Stimulated activated effector memory CD8-positive, alpha-beta T cell treated with anti-CD3 and anti-CD28 coated beads, Interleukin-12 subunit alpha, Interleukin-12 subunit beta, amount 100 ng/mL, for 72 hours (primary cell): ENCODE data around the gene PRICKLE2.

Experiments
- ATAC-seq: fragments of 150-1000 bp; cut with Tn5 transposase; 2 replicates; pipeline ENCODE4 v1.10.0; 2021
- DNase-seq, 2 donors: peaks; one replicate each; pipeline ENCODE4 v3.0.0; 2021 to 2022; ENCODE audit warnings: low spot score in 2 of 2
- H3K27ac Mint-ChIP-seq: one replicate; pipeline ENCODE4 v1.8.0; 2022; ENCODE audit warnings: mild to moderate bottlenecking, mixed read lengths
- H3K36me3 Mint-ChIP-seq: one replicate; pipeline ENCODE4 v1.8.0; 2022; ENCODE audit warnings: mild to moderate bottlenecking, mixed read lengths
- H3K4me1 Mint-ChIP-seq: one replicate; pipeline ENCODE4 v1.8.0; 2022; ENCODE audit warnings: mixed read lengths
- H3K4me3 Mint-ChIP-seq: one replicate; pipeline ENCODE4 v1.8.0; 2022; ENCODE audit warnings: mild to moderate bottlenecking, mixed read lengths
- H3K9me3 Mint-ChIP-seq: one replicate; pipeline ENCODE4 v1.8.0; 2022; ENCODE audit warnings: mixed read lengths

Gene PRICKLE2

GRCh38 chr3:64063983-64064438, 161.3 kb downstream of the PRICKLE2 start:
- H3K36me3 Mint-ChIP-seq, result no peaks in the 10 kb centered on the region
- H3K4me1 Mint-ChIP-seq, result no peaks in the 10 kb centered on the region
- no peak overlapping the region for H3K4me3 Mint-ChIP-seq
- ATAC-seq (no peak), DNase-seq (no peak)
- H3K27ac Mint-ChIP-seq, result no peak overlapping the region
- H3K9me3 Mint-ChIP-seq, result no peaks in the 10 kb centered on the region

GRCh38 chr3:64063207-64063982, 161.9 kb downstream of the PRICKLE2 start:
- no peak overlapping the region for H3K27ac Mint-ChIP-seq
- ATAC-seq, result no peak
- no peak for DNase-seq
- no peaks in the 10 kb centered on the region for H3K4me1 Mint-ChIP-seq
- no peak overlapping the region for H3K4me3 Mint-ChIP-seq
- no peaks in the 10 kb centered on the region for H3K9me3 Mint-ChIP-seq
- no peaks in the 10 kb centered on the region for H3K36me3 Mint-ChIP-seq

GRCh38 chr3:64061628-64062027, 163.6 kb downstream of the PRICKLE2 start:
- Mint-ChIP-seq H3K4me1 (no peaks in the 10 kb centered on the region), H3K27ac (no peak overlapping the region), H3K4me3 (no peak overlapping the region), H3K9me3 (no peaks in the 10 kb centered on the region), H3K36me3 (no peaks in the 10 kb centered on the region)
- DNase-seq (no peak), ATAC-seq (no peak)

GRCh38 chr3:64059484-64060175, 165.6 kb downstream of the PRICKLE2 start:
- no peaks in the 10 kb centered on the region for H3K36me3 Mint-ChIP-seq
- DNase-seq (no peak), ATAC-seq (no peak)

DNA sequence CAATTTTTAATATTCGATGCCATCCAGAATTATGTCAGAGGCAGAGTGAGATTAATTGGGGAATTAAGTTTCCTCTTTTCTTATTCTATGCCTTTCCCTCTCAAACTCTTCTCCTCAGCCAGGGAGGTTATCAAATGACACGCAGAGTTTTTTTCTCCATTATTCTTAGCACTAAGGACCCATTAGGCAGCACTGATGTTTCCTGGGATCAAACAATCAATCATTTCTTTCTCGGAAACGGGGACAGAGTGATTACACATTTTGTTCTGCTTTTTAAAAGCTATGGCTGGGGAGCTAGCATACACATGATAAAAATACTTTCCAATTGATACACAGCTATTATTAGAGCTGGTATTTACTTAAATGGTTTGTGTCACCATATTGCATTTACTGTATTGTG, 166.7 kb downstream of the PRICKLE2 start:
- Mint-ChIP-seq H3K27ac (no peak overlapping the region), H3K36me3 (no peaks in the 10 kb centered on the region), H3K9me3 (no peaks in the 10 kb centered on the region), H3K4me3 (no peak overlapping the region), H3K4me1 (no peaks in the 10 kb centered on the region)
- ATAC-seq (no peak), DNase-seq (no peak)

More at GRCh38 chr3:64059484-64060175, 165.6 kb downstream of the PRICKLE2 start:
- Mint-ChIP-seq H3K9me3 (no peaks in the 10 kb centered on the region), H3K27ac (no peak overlapping the region), H3K4me1 (no peaks in the 10 kb centered on the region), H3K4me3 (no peak overlapping the region)

- H3K4me1 Mint-ChIP-seq, result no peaks in the 10 kb centered on the region
- ATAC-seq, result no peak
Observed at GRCh38 chr3:64057231-64057630, 168.0 kb downstream of the PRICKLE2 start.

GRCh38 chr3:64056606-64057180, 168.6 kb downstream of the PRICKLE2 start:
- H3K4me1 Mint-ChIP-seq, result no peaks in the 10 kb centered on the region
- ATAC-seq (no peak), DNase-seq (no peak)
- H3K27ac Mint-ChIP-seq, result no peak overlapping the region
- H3K9me3 Mint-ChIP-seq, result no peaks in the 10 kb centered on the region
- no peak overlapping the region for H3K4me3 Mint-ChIP-seq
- H3K36me3 Mint-ChIP-seq, result no peaks in the 10 kb centered on the region

More at GRCh38 chr3:64057231-64057630, 168.0 kb downstream of the PRICKLE2 start:
- H3K27ac Mint-ChIP-seq, result no peak overlapping the region
- DNase-seq, result no peak
- H3K36me3 Mint-ChIP-seq, result no peaks in the 10 kb centered on the region
- no peaks in the 10 kb centered on the region for H3K9me3 Mint-ChIP-seq
- no peak overlapping the region for H3K4me3 Mint-ChIP-seq

DNA sequence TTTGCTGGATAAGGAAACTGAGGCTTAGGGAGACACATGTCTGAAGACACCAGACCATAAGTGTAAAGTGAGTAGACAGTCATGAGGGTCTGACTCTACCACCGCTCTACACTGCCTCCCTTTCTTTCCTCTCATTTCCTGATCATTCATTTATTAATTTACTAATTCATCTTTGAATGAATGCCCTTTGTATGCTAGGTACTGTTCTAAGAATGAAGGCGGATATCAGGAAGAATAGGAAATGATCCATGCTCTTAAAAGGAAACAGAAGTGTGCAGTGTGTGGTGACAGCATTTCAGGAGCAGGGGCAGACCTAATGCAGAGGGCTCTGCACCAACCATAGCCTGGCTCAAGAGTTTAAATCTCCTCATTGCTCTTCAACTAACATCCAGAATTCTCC, 170.2 kb downstream of the PRICKLE2 start:
- no peaks in the 10 kb centered on the region for H3K36me3 Mint-ChIP-seq
- H3K9me3 Mint-ChIP-seq, result no peaks in the 10 kb centered on the region
- H3K27ac Mint-ChIP-seq, result no peak overlapping the region
- no peak for ATAC-seq
- no peak overlapping the region for H3K4me3 Mint-ChIP-seq
- DNase-seq, result no peak
- H3K4me1 Mint-ChIP-seq, result peaks cover 4% of the 10 kb centered on the region

- DNase-seq (no peak), ATAC-seq (no peak)
- H3K9me3 Mint-ChIP-seq, result no peaks in the 10 kb centered on the region
- H3K4me3 Mint-ChIP-seq, result no peak overlapping the region
- H3K27ac Mint-ChIP-seq, result no peak overlapping the region
- peaks cover 8% of the 10 kb centered on the region for H3K4me1 Mint-ChIP-seq
- H3K36me3 Mint-ChIP-seq, result no peaks in the 10 kb centered on the region
Observed at GRCh38 chr3:64054488-64054887, 170.8 kb downstream of the PRICKLE2 start.

DNA sequence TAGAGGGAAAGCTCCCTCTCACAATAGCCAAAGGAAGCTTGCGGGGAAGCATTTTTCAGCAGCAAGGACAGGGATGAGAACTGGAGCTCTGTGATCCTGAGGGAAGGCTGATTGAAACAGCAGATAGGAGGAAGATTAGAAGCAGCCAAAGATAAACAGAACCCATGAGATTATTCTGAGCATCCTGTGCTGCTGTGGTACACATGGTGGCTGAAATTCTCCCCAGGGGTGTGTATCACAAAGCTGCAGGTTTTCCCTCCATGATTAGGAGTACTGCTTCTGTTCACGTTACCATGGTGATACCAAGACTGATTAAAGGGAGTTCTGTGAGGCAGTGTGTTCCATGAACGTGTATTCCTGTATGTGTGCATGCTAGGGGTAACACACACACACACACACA, 171.7 kb downstream of the PRICKLE2 start:
- DNase-seq (no peak), ATAC-seq (no peak)
- H3K4me3 Mint-ChIP-seq, result no peak overlapping the region
- peaks cover 15% of the 10 kb centered on the region for H3K4me1 Mint-ChIP-seq
- no peaks in the 10 kb centered on the region for H3K36me3 Mint-ChIP-seq
- no peak overlapping the region for H3K27ac Mint-ChIP-seq
- H3K9me3 Mint-ChIP-seq, result no peaks in the 10 kb centered on the region

DNA sequence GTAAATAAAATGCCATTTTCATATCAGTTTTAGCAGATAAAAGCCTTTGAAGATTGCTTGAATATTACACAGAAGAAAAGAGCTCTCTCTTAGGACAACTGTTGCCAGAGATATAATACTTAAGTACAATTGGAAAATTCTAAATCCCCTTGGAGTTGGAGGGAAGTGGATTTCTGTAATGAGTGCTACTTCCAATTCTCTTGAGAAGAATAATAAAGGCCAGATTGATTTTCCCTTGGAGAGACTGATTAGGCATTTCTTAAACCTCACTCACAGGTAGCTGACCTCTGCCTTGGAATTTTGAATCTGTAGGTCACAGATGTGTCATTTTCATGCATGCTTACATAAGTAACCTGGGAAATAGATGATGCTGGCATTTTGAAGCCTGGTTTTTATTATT, 172.1 kb downstream of the PRICKLE2 start:
- ATAC-seq, result no peak
- Mint-ChIP-seq H3K36me3 (no peaks in the 10 kb centered on the region), H3K27ac (no peak overlapping the region), H3K9me3 (no peaks in the 10 kb centered on the region), H3K4me3 (no peak overlapping the region), H3K4me1 (peaks cover 17% of the 10 kb centered on the region)
- no peak for DNase-seq

- peaks cover 17% of the 10 kb centered on the region for H3K4me1 Mint-ChIP-seq
- ATAC-seq (no peak), DNase-seq (no peak)
- H3K4me3 Mint-ChIP-seq, result no peak overlapping the region
- H3K27ac Mint-ChIP-seq, result no peak overlapping the region
- H3K9me3 Mint-ChIP-seq, result no peaks in the 10 kb centered on the region
- H3K36me3 Mint-ChIP-seq, result no peaks in the 10 kb centered on the region
Observed at GRCh38 chr3:64049832-64050231, 175.4 kb downstream of the PRICKLE2 start.

- H3K36me3 Mint-ChIP-seq, result no peaks in the 10 kb centered on the region
- no peaks in the 10 kb centered on the region for H3K9me3 Mint-ChIP-seq
- ATAC-seq (peak; percentile 93), DNase-seq (no peak)
- no peak overlapping the region for H3K27ac Mint-ChIP-seq
- H3K4me1 Mint-ChIP-seq, result peaks cover 17% of the 10 kb centered on the region
- H3K4me3 Mint-ChIP-seq, result no peak overlapping the region
Observed at GRCh38 chr3:64049136-64049535, 176.1 kb downstream of the PRICKLE2 start.

DNA sequence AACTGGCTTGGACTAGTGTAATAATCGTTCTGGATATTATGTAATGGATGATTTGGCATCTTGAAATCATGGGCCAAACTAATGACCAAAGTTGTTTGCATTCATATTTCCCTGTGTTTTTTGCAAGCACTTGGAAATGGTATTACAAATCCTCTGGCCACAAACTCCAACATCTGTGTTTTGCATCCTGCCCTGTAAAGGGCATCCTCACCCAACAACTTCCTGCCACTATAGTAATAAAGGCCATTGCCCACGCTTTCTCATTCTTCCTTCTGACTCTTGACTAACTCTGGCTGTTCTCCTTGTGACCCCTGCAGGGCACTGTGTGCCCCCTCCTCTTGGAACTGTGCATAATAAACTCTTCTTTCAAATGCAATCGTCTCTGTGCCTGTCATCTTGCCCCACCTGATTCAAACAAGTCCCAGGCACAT, 176.6 kb downstream of the PRICKLE2 start:
- DNase-seq, result no peak
- ATAC-seq, result peak; percentile 73
- Mint-ChIP-seq H3K9me3 (no peaks in the 10 kb centered on the region), H3K36me3 (no peaks in the 10 kb centered on the region), H3K27ac (no peak overlapping the region), H3K4me3 (no peak overlapping the region), H3K4me1 (peaks cover 17% of the 10 kb centered on the region)

GRCh38 chr3:64047787-64048186, 177.5 kb downstream of the PRICKLE2 start:
- no peaks in the 10 kb centered on the region for H3K36me3 Mint-ChIP-seq
- H3K4me1 Mint-ChIP-seq, result peaks cover 17% of the 10 kb centered on the region
- no peak overlapping the region for H3K4me3 Mint-ChIP-seq
- no peaks in the 10 kb centered on the region for H3K9me3 Mint-ChIP-seq
- H3K27ac Mint-ChIP-seq, result no peak overlapping the region
- DNase-seq (no peak), ATAC-seq (no peak)
